ENCODE measurements around the gene PFDN5. TPM values are rescaled to one million over a fixed set of nuclear protein-coding genes. Genes with fewer than 3 reads are reported as not detected.
"Not testable (repeated sequence)": the region's sequence is repeated elsewhere in the genome, so short reads cannot be mapped to it uniquely, and the experiment has no call there.

Gene PFDN5
- total RNA-seq, 2 experiments from 2014 or later, result 388 to 425 TPM

- Mint-ChIP-seq H3K27me3 (peaks cover 15% of the 10 kb centered on the region), H3K27ac (peak overlapping the region; percentile 97), H3K9me3 (no peaks in the 10 kb centered on the region), H3K4me1 (peaks cover 25% of the 10 kb centered on the region), H3K36me3 (peaks cover 2% of the 10 kb centered on the region), H3K4me3 (peak overlapping the region; percentile 93)
- DNase-seq (peak; percentile 75), ATAC-seq (ENCODE audit: low read depth) (peak; percentile 32)
- POLR2A ChIA-PET, result interaction anchor here (0.6 to 5.0 kb wide), 26 partner anchors 21 to 318 kb away, joined by 3 to 63 read pairs (median 4); partner anchors contain the start of genes CSAD, EIF4B, ESPL1 and MYG1
Measured at GRCh38 chr12:53324113-53324778, 28.9 kb downstream of the PFDN5 start.

- Mint-ChIP-seq H3K4me1 (peaks cover 24% of the 10 kb centered on the region), H3K36me3 (peaks cover 2% of the 10 kb centered on the region), H3K27ac (peak overlapping the region; percentile 97), H3K4me3 (peak overlapping the region; percentile 93), H3K9me3 (no peaks in the 10 kb centered on the region), H3K27me3 (peaks cover 18% of the 10 kb centered on the region)
- peak; percentile 59 for ATAC-seq (ENCODE audit: low read depth)
- POLR2A ChIA-PET, result interaction anchor here (0.5 to 5.0 kb wide), 22 partner anchors 16 to 319 kb away, joined by 3 to 63 read pairs (median 4); partner anchors contain the start of genes EIF4B, ESPL1, ITGB7 and MYG1
- peak; percentile 88 for DNase-seq
Measured at GRCh38 chr12:53324779-53325510, 29.6 kb downstream of the PFDN5 start.

- peaks cover 18% of the 10 kb centered on the region for H3K27me3 Mint-ChIP-seq
- H3K36me3 Mint-ChIP-seq, result peaks cover 2% of the 10 kb centered on the region
- POLR2A ChIA-PET, result interaction anchor here (0.5 to 5.0 kb wide), 16 partner anchors 17 to 320 kb away, joined by 3 to 63 read pairs (median 4); partner anchors contain the start of genes EIF4B, ITGB7, MYG1 and PFDN5
- DNase-seq (peak; percentile 57), ATAC-seq (ENCODE audit: low read depth) (no peak)
- H3K27ac Mint-ChIP-seq, result peak overlapping the region; percentile 97
- H3K4me1 Mint-ChIP-seq, result peaks cover 19% of the 10 kb centered on the region
- H3K4me3 Mint-ChIP-seq, result peak overlapping the region; percentile 93
- no peaks in the 10 kb centered on the region for H3K9me3 Mint-ChIP-seq
Measured at GRCh38 chr12:53325511-53326061, 30.2 kb downstream of the PFDN5 start.

GRCh38 chr12:53326460-53327185 lies 31.3 kb downstream of the PFDN5 start:
- Mint-ChIP-seq H3K4me1 (peaks cover 12% of the 10 kb centered on the region), H3K27me3 (peaks cover 25% of the 10 kb centered on the region), H3K9me3 (no peaks in the 10 kb centered on the region), H3K4me3 (peak overlapping the region; percentile 79), H3K36me3 (no peaks in the 10 kb centered on the region), H3K27ac (no peak overlapping the region)
- ATAC-seq (ENCODE audit: low read depth) (no peak), DNase-seq (no peak)
- POLR2A ChIA-PET, result interaction anchor here (1.1 to 5.0 kb wide), 3 partner anchors 18 to 119 kb away, joined by 4 to 63 read pairs (median 4); partner anchors contain the start of genes ITGB7 and MYG1

- Mint-ChIP-seq H3K27ac (peak overlapping the region; percentile 57), H3K4me1 (peaks cover 12% of the 10 kb centered on the region), H3K4me3 (no peak overlapping the region), H3K36me3 (no peaks in the 10 kb centered on the region), H3K27me3 (peaks cover 32% of the 10 kb centered on the region), H3K9me3 (no peaks in the 10 kb centered on the region)
- ATAC-seq (ENCODE audit: low read depth) (no peak), DNase-seq (no peak)
- POLR2A ChIA-PET, result interaction anchor here (1.1 to 5.0 kb wide), 2 partner anchors 17 to 28 kb away, joined by 4 to 63 read pairs; partner anchors contain the start of gene MYG1
Measured at GRCh38 chr12:53327435-53328042, 32.2 kb downstream of the PFDN5 start.

GRCh38 chr12:53328043-53328435 lies 32.7 kb downstream of the PFDN5 start:
- POLR2A ChIA-PET, result interaction anchor here (5.0 kb wide), 1 partner anchor 17 kb away, joined by 63 read pairs; no protein-coding TSS in a partner anchor
- no peaks in the 10 kb centered on the region for H3K9me3 Mint-ChIP-seq
- no peak for ATAC-seq (ENCODE audit: low read depth)
- H3K4me3 Mint-ChIP-seq, result no peak overlapping the region
- no peak overlapping the region for H3K27ac Mint-ChIP-seq
- DNase-seq, result no peak
- peaks cover 32% of the 10 kb centered on the region for H3K27me3 Mint-ChIP-seq
- H3K4me1 Mint-ChIP-seq, result peaks cover 10% of the 10 kb centered on the region
- no peaks in the 10 kb centered on the region for H3K36me3 Mint-ChIP-seq

GRCh38 chr12:53330671-53331070 lies 35.3 kb downstream of the PFDN5 start:
- Mint-ChIP-seq H3K27ac (no peak overlapping the region), H3K4me1 (peaks cover 11% of the 10 kb centered on the region)

GRCh38 chr12:53332339-53332738 lies 37.0 kb downstream of the PFDN5 start:
- H3K27ac Mint-ChIP-seq, result peak overlapping the region; percentile 10
- H3K4me3 Mint-ChIP-seq; H3K9me3 Mint-ChIP-seq; ATAC-seq (ENCODE audit: low read depth); DNase-seq; H3K36me3 Mint-ChIP-seq; POLR2A ChIA-PET: not testable (repeated sequence)
- peaks cover 58% of the 10 kb centered on the region for H3K27me3 Mint-ChIP-seq
- H3K4me1 Mint-ChIP-seq, result peaks cover 17% of the 10 kb centered on the region

More at GRCh38 chr12:53330671-53331070, 35.3 kb downstream of the PFDN5 start:
- H3K27me3 Mint-ChIP-seq, result peaks cover 50% of the 10 kb centered on the region
- DNase-seq (no peak), ATAC-seq (ENCODE audit: low read depth) (no peak)
- POLR2A ChIA-PET, result interaction anchor here (0.7 kb wide), 1 partner anchor 112 kb away, joined by 5 read pairs; no protein-coding TSS in a partner anchor
- H3K9me3 Mint-ChIP-seq, result no peaks in the 10 kb centered on the region
- no peaks in the 10 kb centered on the region for H3K36me3 Mint-ChIP-seq
- no peak overlapping the region for H3K4me3 Mint-ChIP-seq

GRCh38 chr12:53332744-53333143 lies 37.4 kb downstream of the PFDN5 start:
- Mint-ChIP-seq H3K4me3 (no peak overlapping the region), H3K9me3 (no peaks in the 10 kb centered on the region), H3K4me1 (peaks cover 15% of the 10 kb centered on the region), H3K36me3 (no peaks in the 10 kb centered on the region), H3K27ac (peak overlapping the region; percentile 10), H3K27me3 (peaks cover 58% of the 10 kb centered on the region)
- no peak for ATAC-seq (ENCODE audit: low read depth)
- POLR2A ChIA-PET, result no interaction called here
- DNase-seq, result no peak

- ATAC-seq (ENCODE audit: low read depth) (no peak), DNase-seq (no peak)
- H3K4me3 Mint-ChIP-seq, result no peak overlapping the region
- H3K36me3 Mint-ChIP-seq, result no peaks in the 10 kb centered on the region
- H3K4me1 Mint-ChIP-seq, result peaks cover 18% of the 10 kb centered on the region
- H3K27me3 Mint-ChIP-seq, result peaks cover 60% of the 10 kb centered on the region
- H3K27ac Mint-ChIP-seq, result peak overlapping the region; percentile 58
- H3K9me3 Mint-ChIP-seq, result no peaks in the 10 kb centered on the region
- POLR2A ChIA-PET, result no interaction called here
Measured at GRCh38 chr12:53333289-53333688, 37.9 kb downstream of the PFDN5 start.

- no peak overlapping the region for H3K27ac Mint-ChIP-seq
- peaks cover 19% of the 10 kb centered on the region for H3K4me1 Mint-ChIP-seq
- POLR2A ChIA-PET, result no interaction called here
- no peaks in the 10 kb centered on the region for H3K9me3 Mint-ChIP-seq
- H3K4me3 Mint-ChIP-seq, result no peak overlapping the region
- DNase-seq (no peak), ATAC-seq (ENCODE audit: low read depth) (no peak)
- H3K36me3 Mint-ChIP-seq, result no peaks in the 10 kb centered on the region
- peaks cover 66% of the 10 kb centered on the region for H3K27me3 Mint-ChIP-seq
Measured at GRCh38 chr12:53333845-53334244, 38.5 kb downstream of the PFDN5 start.

GRCh38 chr12:53334822-53335221 lies 39.5 kb downstream of the PFDN5 start:
- no peak for ATAC-seq (ENCODE audit: low read depth)
- Mint-ChIP-seq H3K27ac (no peak overlapping the region), H3K27me3 (peaks cover 66% of the 10 kb centered on the region), H3K4me3 (no peak overlapping the region), H3K4me1 (peaks cover 19% of the 10 kb centered on the region), H3K36me3 (no peaks in the 10 kb centered on the region), H3K9me3 (no peaks in the 10 kb centered on the region)
- POLR2A ChIA-PET, result interaction anchor here (0.8 to 0.9 kb wide), 2 partner anchors 10 to 13 kb away, joined by 3 to 5 read pairs; partner anchors contain the start of gene AAAS
- no peak for DNase-seq
